Measurements from ENCODE around the gene SIK3.

SIK3 gene

DNA sequence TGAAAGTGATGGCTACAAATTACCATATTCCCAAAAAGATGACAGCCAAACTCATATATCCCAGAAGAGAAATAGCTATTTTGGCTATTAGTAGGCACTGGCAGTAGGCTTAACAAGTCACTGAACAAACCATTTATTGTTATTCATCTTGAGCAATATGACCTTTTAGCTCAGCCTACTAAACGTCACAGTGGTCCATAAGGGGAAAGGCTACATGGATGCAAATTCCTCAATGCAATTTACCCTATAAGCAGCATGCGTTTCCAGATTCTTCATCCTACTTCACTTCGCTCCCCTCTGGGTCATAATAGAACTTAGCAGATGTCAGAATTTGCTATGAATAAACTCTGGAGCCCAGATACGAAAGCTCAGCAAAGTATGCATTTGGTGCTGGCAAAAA lies 114.0 kb downstream of the SIK3 start:
- peak overlapping the region; percentile 60 for H3K4me3 ChIP-seq
- TF ChIP-seq EZH2 (IDR thresholded peaks at IDR 0.05) (no peak), FOXP2 (optimal IDR thresholded peaks at IDR 0.05; ENCODE audit: control extremely low read depth, extremely low read length, insufficient read depth) (peak; percentile 3)
- peak overlapping the region; percentile 1 for H3K9ac ChIP-seq (ENCODE audit: insufficient read length)
- no peaks in the 10 kb centered on the region for H3K9me3 ChIP-seq (ENCODE audit: low read depth, low read length)
- H3K27ac ChIP-seq: peak overlapping the region; percentile 90
- DNase-seq (ENCODE audit: low read depth, low spot score): no peak
- H3K36me3 ChIP-seq (ENCODE audit: insufficient read depth, low read length): no peaks in the 10 kb centered on the region

DNA sequence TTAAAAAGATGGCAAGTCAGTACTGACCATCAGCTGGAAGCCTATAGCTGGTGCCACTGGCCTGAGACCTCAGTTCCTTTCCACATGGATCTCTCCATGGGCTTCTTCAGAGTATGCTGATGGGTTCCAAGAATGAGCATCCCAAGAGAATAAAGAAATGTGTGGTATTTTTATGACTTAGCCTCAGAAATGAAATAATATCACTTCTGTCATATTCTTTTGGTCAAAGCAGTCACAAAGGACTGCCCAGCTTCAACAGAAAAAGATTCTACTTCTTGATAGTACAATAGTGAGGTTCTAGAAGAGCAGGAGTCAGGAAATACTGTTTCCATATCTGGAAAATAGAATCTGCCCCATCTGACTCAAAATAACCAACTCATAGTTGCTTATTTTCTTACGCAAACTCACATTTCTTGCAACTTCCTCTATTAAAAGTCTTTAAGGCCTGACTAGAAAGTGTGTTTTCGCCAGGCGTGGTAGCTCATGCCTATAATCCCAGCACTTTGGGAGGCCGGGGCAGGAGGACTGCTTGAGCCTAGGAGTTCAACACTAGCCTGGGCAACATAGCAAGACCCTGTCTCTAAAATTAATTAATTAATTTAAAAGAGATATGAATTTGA lies 116.9 kb downstream of the SIK3 start:
- TF ChIP-seq EZH2 (IDR thresholded peaks at IDR 0.05) (no peak), POLR2AphosphoS5 (IDR thresholded peaks at IDR 0.05; ENCODE audit: borderline replicate concordance, low read depth, low read length) (no peak), FOXP2 (optimal IDR thresholded peaks at IDR 0.05; ENCODE audit: control extremely low read depth, extremely low read length, insufficient read depth) (no peak)
- no peak for DNase-seq (ENCODE audit: low read depth, low spot score)

DNA sequence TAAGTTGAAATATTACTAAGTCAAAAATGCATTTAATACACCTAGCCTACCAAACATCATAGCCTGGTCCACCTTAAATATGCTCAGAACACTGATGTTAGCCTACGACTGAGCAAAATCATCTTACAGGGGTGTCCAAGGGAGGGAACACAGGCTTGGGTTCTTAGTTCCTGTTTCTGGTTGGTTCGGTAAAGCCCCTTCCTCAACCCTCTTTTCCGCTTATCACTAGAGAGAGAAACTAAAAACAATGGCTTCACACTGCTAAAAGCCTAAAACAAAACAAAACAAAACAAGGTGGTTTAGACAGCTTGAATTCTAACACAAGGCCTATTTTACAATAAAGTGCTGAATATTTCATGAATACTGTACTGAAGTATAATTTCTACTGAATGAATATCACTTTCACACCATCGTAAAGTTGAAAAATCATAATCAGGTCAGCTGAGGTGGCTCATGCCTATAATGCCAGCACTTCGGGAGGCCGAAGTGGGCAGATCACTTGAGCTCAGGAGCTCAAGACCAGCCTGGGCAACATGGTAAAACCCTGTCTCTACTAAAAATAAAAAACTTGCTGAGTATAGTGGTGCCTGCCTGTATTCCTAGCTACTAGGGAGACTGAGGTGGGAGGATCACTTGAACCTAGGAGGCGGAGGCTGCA lies 118.0 kb downstream of the SIK3 start:
- no peak overlapping the region for H3K27ac ChIP-seq
- H3K36me3 ChIP-seq (ENCODE audit: insufficient read depth, low read length): no peaks in the 10 kb centered on the region
- no peaks in the 10 kb centered on the region for H3K9me3 ChIP-seq (ENCODE audit: low read depth, low read length)
- TF ChIP-seq EZH2 (IDR thresholded peaks at IDR 0.05) (no peak), FOXP2 (optimal IDR thresholded peaks at IDR 0.05; ENCODE audit: control extremely low read depth, extremely low read length, insufficient read depth) (no peak), POLR2AphosphoS5 (IDR thresholded peaks at IDR 0.05; ENCODE audit: borderline replicate concordance, low read depth, low read length) (no peak)
- H3K9ac ChIP-seq (ENCODE audit: insufficient read length): no peak overlapping the region
- no peak for DNase-seq (ENCODE audit: low read depth, low spot score)
- H3K4me3 ChIP-seq: no peak overlapping the region

More for the DNA sequence above, 116.9 kb downstream of the SIK3 start:
- Histone ChIP-seq H3K4me3 (no peak overlapping the region), H3K9ac (ENCODE audit: insufficient read length) (no peak overlapping the region), H3K27ac (0 out of 2 replicates have a peak overlapping the region, but pooled peaks have one; percentile 29), H3K36me3 (ENCODE audit: insufficient read depth, low read length) (no peaks in the 10 kb centered on the region), H3K9me3 (ENCODE audit: low read depth, low read length) (no peaks in the 10 kb centered on the region)

DNA sequence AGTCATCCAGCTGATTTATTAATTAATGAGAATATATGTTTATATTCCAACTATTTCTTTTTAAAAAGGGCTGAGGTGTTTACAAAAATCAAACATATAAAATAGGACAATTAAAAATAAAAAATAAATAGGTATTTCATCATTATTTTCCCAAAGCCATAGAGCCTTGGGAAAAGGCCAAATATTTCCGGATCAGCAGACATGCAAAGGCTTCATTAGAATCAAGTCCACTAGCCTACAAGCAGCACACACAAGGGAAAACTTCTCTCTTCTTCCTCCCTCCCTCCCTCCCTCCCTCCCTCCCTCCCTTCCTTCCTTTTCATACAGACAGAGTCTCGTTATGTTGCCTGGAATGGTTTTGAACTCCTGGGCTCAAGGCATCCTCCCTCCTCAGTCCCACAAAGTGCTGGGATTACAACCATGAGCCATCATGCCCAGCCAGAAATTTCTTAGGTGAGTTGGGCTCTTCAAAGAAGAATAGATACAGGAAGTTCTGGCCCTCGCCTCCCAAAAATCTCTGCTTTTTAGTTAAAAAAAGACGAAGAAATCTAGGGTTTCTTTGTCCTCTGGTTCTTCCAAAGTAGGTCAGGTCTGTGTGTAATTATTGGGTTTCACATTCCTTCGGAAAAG lies 121.2 kb downstream of the SIK3 start:
- TF ChIP-seq EZH2 (IDR thresholded peaks at IDR 0.05) (no peak), FOXP2 (optimal IDR thresholded peaks at IDR 0.05; ENCODE audit: control extremely low read depth, extremely low read length, insufficient read depth) (no peak), POLR2AphosphoS5 (IDR thresholded peaks at IDR 0.05; ENCODE audit: borderline replicate concordance, low read depth, low read length) (no peak)
- no peak overlapping the region for H3K4me3 ChIP-seq
- no peak overlapping the region for H3K27ac ChIP-seq
- DNase-seq (ENCODE audit: low read depth, low spot score): no peak
- no peaks in the 10 kb centered on the region for H3K36me3 ChIP-seq (ENCODE audit: insufficient read depth, low read length)
- H3K9ac ChIP-seq (ENCODE audit: insufficient read length): no peak overlapping the region
- no peaks in the 10 kb centered on the region for H3K9me3 ChIP-seq (ENCODE audit: low read depth, low read length)

DNA sequence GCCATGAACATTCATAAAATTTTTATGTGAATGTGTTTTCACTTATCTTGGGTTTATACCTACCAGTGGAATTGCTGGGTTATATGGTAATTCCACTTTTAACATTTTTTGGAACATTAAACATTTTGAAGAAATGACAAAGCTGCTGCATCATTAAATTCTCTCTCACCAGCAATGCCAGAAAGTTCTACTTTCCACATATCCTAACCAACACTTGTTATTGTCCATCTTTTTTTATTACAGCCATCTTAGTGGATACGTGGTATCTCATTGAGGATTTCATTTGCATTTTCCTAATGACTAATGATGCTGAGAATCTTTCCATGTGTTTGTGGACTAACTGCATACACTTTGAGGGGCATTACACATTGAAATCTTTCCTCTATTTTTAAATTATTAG lies 122.6 kb downstream of the SIK3 start:
- H3K36me3 ChIP-seq (ENCODE audit: insufficient read depth, low read length): no peaks in the 10 kb centered on the region
- no peaks in the 10 kb centered on the region for H3K9me3 ChIP-seq (ENCODE audit: low read depth, low read length)
- DNase-seq (ENCODE audit: low read depth, low spot score): no peak
- H3K27ac ChIP-seq: no peak overlapping the region
- no peak overlapping the region for H3K4me3 ChIP-seq
- TF ChIP-seq FOXP2 (optimal IDR thresholded peaks at IDR 0.05; ENCODE audit: control extremely low read depth, extremely low read length, insufficient read depth): no peak
- no peak for TF ChIP-seq EZH2 (IDR thresholded peaks at IDR 0.05)
- no peak for TF ChIP-seq POLR2AphosphoS5 (IDR thresholded peaks at IDR 0.05; ENCODE audit: borderline replicate concordance, low read depth, low read length)
- no peak overlapping the region for H3K9ac ChIP-seq (ENCODE audit: insufficient read length)

DNA sequence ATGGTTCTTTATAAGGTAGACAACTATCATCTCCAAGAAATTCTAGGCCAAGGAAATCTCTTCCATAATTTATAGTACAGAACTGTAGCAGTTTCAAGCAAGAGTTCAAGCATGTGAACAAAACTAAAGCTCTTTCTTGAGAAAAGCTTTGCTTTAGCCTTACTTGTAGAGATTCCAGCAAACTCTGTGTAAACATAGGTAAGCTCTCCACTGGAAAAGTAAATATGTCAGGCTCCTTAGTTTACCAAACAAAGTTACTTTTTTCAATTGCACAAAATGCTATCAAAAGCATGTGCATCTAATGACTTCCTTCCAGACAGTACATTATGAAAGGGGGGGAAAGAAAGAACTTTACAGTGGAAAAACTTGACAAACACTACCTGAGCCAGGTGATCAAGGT lies 125.0 kb downstream of the SIK3 start:
- Histone ChIP-seq H3K27ac (0 out of 2 replicates have a peak overlapping the region, but pooled peaks have one; percentile 11), H3K9me3 (ENCODE audit: low read depth, low read length) (no peaks in the 10 kb centered on the region)

DNA sequence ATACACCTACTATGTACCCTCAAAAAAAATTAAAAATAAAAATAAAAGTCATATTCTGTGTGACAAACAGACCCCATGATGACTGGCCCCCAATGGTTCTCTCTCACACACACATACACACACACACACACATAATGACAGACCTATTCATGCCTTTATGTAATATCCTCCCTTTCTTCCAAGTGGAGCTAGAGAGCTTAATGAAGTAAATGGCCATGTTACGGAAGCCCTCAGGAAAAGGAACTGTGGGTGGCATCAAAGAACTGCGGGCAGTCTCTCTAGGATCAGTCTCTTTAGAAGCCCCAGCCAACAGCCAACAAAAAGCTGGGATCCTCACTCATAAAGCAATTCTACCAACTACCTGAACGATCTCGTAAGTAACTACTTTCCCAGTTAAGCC lies 125.5 kb downstream of the SIK3 start:
- Histone ChIP-seq H3K9ac (ENCODE audit: insufficient read length) (no peak overlapping the region), H3K36me3 (ENCODE audit: insufficient read depth, low read length) (no peaks in the 10 kb centered on the region), H3K27ac (0 out of 2 replicates have a peak overlapping the region, but pooled peaks have one; percentile 11), H3K9me3 (ENCODE audit: low read depth, low read length) (no peaks in the 10 kb centered on the region), H3K4me3 (no peak overlapping the region)
- no peak for TF ChIP-seq POLR2AphosphoS5 (IDR thresholded peaks at IDR 0.05; ENCODE audit: borderline replicate concordance, low read depth, low read length)
- no peak for TF ChIP-seq EZH2 (IDR thresholded peaks at IDR 0.05)
- no peak for TF ChIP-seq FOXP2 (optimal IDR thresholded peaks at IDR 0.05; ENCODE audit: control extremely low read depth, extremely low read length, insufficient read depth)
- DNase-seq (ENCODE audit: low read depth, low spot score): no peak

More for the DNA sequence above, 125.0 kb downstream of the SIK3 start:
- TF ChIP-seq POLR2AphosphoS5 (IDR thresholded peaks at IDR 0.05; ENCODE audit: borderline replicate concordance, low read depth, low read length): no peak
- no peak for TF ChIP-seq EZH2 (IDR thresholded peaks at IDR 0.05)
- TF ChIP-seq FOXP2 (optimal IDR thresholded peaks at IDR 0.05; ENCODE audit: control extremely low read depth, extremely low read length, insufficient read depth): no peak
- Histone ChIP-seq H3K9ac (ENCODE audit: insufficient read length) (no peak overlapping the region), H3K4me3 (no peak overlapping the region), H3K36me3 (ENCODE audit: insufficient read depth, low read length) (no peaks in the 10 kb centered on the region)
- DNase-seq (ENCODE audit: low read depth, low spot score): no peak

DNA sequence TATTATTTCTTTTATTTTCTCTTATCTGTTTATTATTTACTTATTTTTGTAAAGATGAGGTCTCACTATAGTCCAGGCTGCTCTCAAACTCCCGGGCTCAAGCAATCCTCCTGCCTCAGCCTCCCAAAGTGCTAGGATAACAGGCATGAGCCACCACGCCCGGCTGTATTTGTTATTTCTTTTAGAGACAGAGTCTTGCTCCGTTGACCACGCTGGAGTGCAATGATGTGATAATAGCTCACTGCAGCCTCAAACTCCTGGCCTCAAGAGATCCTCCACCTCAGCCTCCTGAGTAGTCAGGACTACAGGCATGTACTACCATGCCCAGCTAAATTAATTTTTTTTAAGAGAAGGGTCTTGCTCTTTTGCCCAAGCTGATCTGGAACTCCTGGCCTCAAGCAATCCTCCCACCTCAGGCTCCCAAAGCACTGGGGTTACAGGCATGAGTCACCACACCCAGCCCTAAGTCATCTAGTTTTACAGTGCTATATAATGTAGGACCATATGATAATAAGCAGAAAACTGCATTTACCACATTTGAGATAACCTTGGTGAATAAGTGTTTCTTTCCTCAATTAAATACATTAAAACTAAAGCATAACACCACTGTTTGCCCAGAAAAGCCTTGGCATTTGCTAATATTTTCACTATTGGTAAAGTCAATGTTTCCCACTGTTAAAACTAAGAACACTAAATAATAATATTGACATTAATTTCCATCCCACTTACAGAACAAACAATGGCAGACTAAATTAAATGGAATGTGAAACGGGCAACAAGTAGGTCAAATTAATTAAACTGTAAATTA lies 127.5 kb downstream of the SIK3 start:
- Histone ChIP-seq H3K9ac (ENCODE audit: insufficient read length) (no peak overlapping the region), H3K9me3 (ENCODE audit: low read depth, low read length) (no peaks in the 10 kb centered on the region), H3K36me3 (ENCODE audit: insufficient read depth, low read length) (no peaks in the 10 kb centered on the region), H3K27ac (no peak overlapping the region), H3K4me3 (no peak overlapping the region)
- TF ChIP-seq EZH2 (IDR thresholded peaks at IDR 0.05) (no peak), POLR2AphosphoS5 (IDR thresholded peaks at IDR 0.05; ENCODE audit: borderline replicate concordance, low read depth, low read length) (no peak), FOXP2 (optimal IDR thresholded peaks at IDR 0.05; ENCODE audit: control extremely low read depth, extremely low read length, insufficient read depth) (no peak)
- DNase-seq (ENCODE audit: low read depth, low spot score): no peak

Measured in SK-N-MC (cell line).